OCI-LY1 (cell line): ENCODE results near the gene CACNA1E.

Source experiments
- EZH2 ChIP-seq: fragments of 200-600 bp; sonication (generic), shearing (Covaris generic); IDR thresholded peaks from 2 replicates; pipeline ENCODE4 v1.8.0; 2017; ENCODE audit warnings: borderline replicate concordance, mixed run types, mild to moderate bottlenecking, antibody characterized with exemption, low read length, moderate library complexity, mixed read lengths
- TF ChIP-seq, protein P1 (sequence below): fragments of 200-600 bp; sonication (generic), shearing (Covaris generic); IDR thresholded peaks from 2 replicates; pipeline ENCODE4 v1.5.1; 2017; ENCODE audit warnings: mild to moderate bottlenecking, antibody characterized with exemption, low read length, moderate library complexity, mixed read lengths

DNA sequence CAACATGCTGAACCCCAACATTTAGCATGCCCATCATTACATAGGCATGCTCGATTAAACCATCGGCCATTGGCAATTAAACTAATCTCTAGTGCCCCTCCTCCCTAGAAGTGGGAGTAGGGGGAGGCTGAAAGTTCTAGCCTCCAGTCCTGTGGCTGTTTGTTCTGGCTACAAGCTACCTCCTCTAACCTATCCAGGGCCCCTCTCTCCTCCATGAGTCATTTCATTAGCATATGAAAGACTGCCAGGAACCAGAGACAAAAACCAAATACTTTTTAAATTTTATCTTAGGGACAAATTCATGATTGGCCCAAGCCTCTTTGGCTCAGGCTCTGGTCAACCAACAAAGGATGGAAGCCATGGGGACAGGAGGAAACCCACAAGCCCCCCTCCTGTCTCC lies 231.1 kb downstream of the CACNA1E start:
- TF ChIP-seq, protein P1, sequence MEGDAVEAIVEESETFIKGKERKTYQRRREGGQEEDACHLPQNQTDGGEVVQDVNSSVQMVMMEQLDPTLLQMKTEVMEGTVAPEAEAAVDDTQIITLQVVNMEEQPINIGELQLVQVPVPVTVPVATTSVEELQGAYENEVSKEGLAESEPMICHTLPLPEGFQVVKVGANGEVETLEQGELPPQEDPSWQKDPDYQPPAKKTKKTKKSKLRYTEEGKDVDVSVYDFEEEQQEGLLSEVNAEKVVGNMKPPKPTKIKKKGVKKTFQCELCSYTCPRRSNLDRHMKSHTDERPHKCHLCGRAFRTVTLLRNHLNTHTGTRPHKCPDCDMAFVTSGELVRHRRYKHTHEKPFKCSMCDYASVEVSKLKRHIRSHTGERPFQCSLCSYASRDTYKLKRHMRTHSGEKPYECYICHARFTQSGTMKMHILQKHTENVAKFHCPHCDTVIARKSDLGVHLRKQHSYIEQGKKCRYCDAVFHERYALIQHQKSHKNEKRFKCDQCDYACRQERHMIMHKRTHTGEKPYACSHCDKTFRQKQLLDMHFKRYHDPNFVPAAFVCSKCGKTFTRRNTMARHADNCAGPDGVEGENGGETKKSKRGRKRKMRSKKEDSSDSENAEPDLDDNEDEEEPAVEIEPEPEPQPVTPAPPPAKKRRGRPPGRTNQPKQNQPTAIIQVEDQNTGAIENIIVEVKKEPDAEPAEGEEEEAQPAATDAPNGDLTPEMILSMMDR = no peak
- no peak for TF ChIP-seq EZH2
